IMR-90 (cell line): ENCODE measurements around the gene ADAMTS3. TPM values are rescaled to one million over a fixed set of nuclear protein-coding genes. Genes with fewer than 3 reads are reported as not detected.

ENCODE experiments used
- ATAC-seq: fragments of 200-7000 bp; cut with Tn5 transposase; 2 replicates; pipeline ENCODE4 v1.9.1; 2020; ENCODE audit warnings: low read depth, mild to moderate bottlenecking, moderate library complexity
- BruUV-seq: library from RNA; stranded (reverse); fragments of 400-500 nt; replicated peaks from 2 replicates; lab custom pipeline; 2021; lab: Mats Ljungman, UMichigan
- CTCF ChIA-PET: fragments of 300-600 bp; formaldehyde crosslinking; extraction: SDS; loops from one replicate; lab custom pipeline; 2021; ENCODE audit warnings: antibody characterized with exemption; lab: Yijun Ruan, JAX
- POLR2A ChIA-PET: fragments of 300-600 bp; sonication (Branson Sonifier 250); formaldehyde crosslinking; loops from one replicate; lab custom pipeline; 2022; ENCODE audit warnings: antibody characterized with exemption; ENCODE audit not compliant: unreplicated experiment; lab: Charles Lee
- DNase-seq: peaks from one replicate; pipeline ENCODE4 v3.0.0; 2013
- H2AFZ ChIP-seq: replicated peaks from 2 replicates; pipeline ENCODE3; 2013; ENCODE audit warnings: low read length, mild to moderate bottlenecking; ENCODE audit not compliant: poor library complexity
- H2AK5ac ChIP-seq: 2 replicates; pipeline ENCODE4 v1.6.1; 2013; ENCODE audit warnings: low read depth, low read length, inconsistent platforms
- H2AK9ac ChIP-seq: replicated peaks from 2 replicates; pipeline ENCODE3; 2013; ENCODE audit warnings: mild to moderate bottlenecking, low read depth, low read length, moderate library complexity; ENCODE audit not compliant: poor library complexity
- H2BK120ac ChIP-seq: 2 replicates; pipeline ENCODE4 v1.6.1; 2013; ENCODE audit warnings: low read depth, low read length, inconsistent platforms
- H2BK15ac ChIP-seq: 3 replicates; pipeline ENCODE4 v1.6.1; 2013; ENCODE audit warnings: low read depth, low read length, inconsistent platforms
- H2BK20ac ChIP-seq: 2 replicates; pipeline ENCODE4 v1.6.1; 2013; ENCODE audit warnings: low read depth, mild to moderate bottlenecking, inconsistent platforms, low read length, moderate library complexity
- H2BK5ac ChIP-seq: 2 replicates; pipeline ENCODE4 v1.6.1; 2013; ENCODE audit warnings: mild to moderate bottlenecking, low read depth, low read length, inconsistent platforms; ENCODE audit not compliant: poor library complexity, severe bottlenecking
- H3K14ac ChIP-seq: replicated peaks from 2 replicates; pipeline ENCODE4 v1.6.1; 2013; ENCODE audit warnings: low read depth, low read length, inconsistent platforms
- H3K18ac ChIP-seq: 2 replicates; pipeline ENCODE4 v1.6.1; 2013; ENCODE audit warnings: low read depth, low read length, control low read depth
- H3K23ac ChIP-seq: 2 replicates; pipeline ENCODE4 v1.6.1; 2013; ENCODE audit warnings: low read depth, low read length, inconsistent platforms
- H3K27ac ChIP-seq: 2 replicates; pipeline ENCODE4 v1.5.1; 2013; ENCODE audit warnings: mild to moderate bottlenecking, control low read depth, low read length; ENCODE audit not compliant: insufficient read depth
- H3K27me3 ChIP-seq: 2 replicates; pipeline ENCODE4 v1.6.1; 2013; ENCODE audit warnings: low read length; ENCODE audit not compliant: control insufficient read depth, insufficient read depth
- H3K36me3 ChIP-seq: 2 replicates; pipeline ENCODE4 v1.6.1; 2013; ENCODE audit warnings: low read length, mixed read lengths; ENCODE audit not compliant: control insufficient read depth, insufficient read depth
- H3K4ac ChIP-seq: 2 replicates; pipeline ENCODE4 v1.6.1; 2013; ENCODE audit warnings: low read depth, low read length, inconsistent platforms
- H3K4me1 ChIP-seq: 2 replicates; pipeline ENCODE4 v1.6.1; 2013; ENCODE audit warnings: low read length, mixed read lengths; ENCODE audit not compliant: control insufficient read depth, insufficient read depth
- H3K4me2 ChIP-seq: 2 replicates; pipeline ENCODE4 v1.6.1; 2013; ENCODE audit warnings: low read depth, mild to moderate bottlenecking, control low read depth, low read length, moderate library complexity
- H3K4me3 ChIP-seq: 2 replicates; pipeline ENCODE4 v1.5.1; 2013; ENCODE audit warnings: low read depth, mild to moderate bottlenecking, control low read depth, low read length, moderate library complexity; ENCODE audit not compliant: insufficient read depth
- H3K56ac ChIP-seq: 2 replicates; pipeline ENCODE4 v1.6.1; 2013; ENCODE audit warnings: low read length, inconsistent platforms; ENCODE audit not compliant: insufficient read depth; ENCODE audit errors: extremely low read depth
- H3K79me1 ChIP-seq, 2 experiments: 2 replicates each; pipeline ENCODE4 v1.6.1; 2013; ENCODE audit warnings: low read length in 2 of 2, inconsistent platforms in 1 of 2, low read depth in 1 of 2
- H3K9ac ChIP-seq: 2 replicates; pipeline ENCODE4 v1.6.1; 2013; ENCODE audit warnings: low read depth, low read length, control low read depth
- H3K9me1 ChIP-seq: 2 replicates; pipeline ENCODE4 v1.6.1; 2013; ENCODE audit warnings: low read length, inconsistent platforms; ENCODE audit not compliant: insufficient read depth
- H3K9me3 ChIP-seq: 2 replicates; pipeline ENCODE4 v1.6.1; 2013; ENCODE audit warnings: low read length; ENCODE audit not compliant: control insufficient read depth, insufficient read depth
- H4K20me1 ChIP-seq: 2 replicates; pipeline ENCODE4 v1.6.1; 2013; ENCODE audit warnings: low read length, inconsistent platforms; ENCODE audit not compliant: insufficient read depth
- H4K5ac ChIP-seq: 2 replicates; pipeline ENCODE4 v1.6.1; 2013; ENCODE audit warnings: mild to moderate bottlenecking, low read depth, low read length, control low read depth
- H4K8ac ChIP-seq, 2 experiments: 2 replicates each; pipeline ENCODE4 v1.6.1; 2013; ENCODE audit warnings: low read depth in 2 of 2, low read length in 2 of 2, control low read depth in 1 of 2, inconsistent platforms in 1 of 2
- H4K91ac ChIP-seq: 2 replicates; pipeline ENCODE4 v1.6.1; 2013; ENCODE audit warnings: low read depth, low read length, inconsistent platforms; ENCODE audit not compliant: insufficient read depth
- CEBPB ChIP-seq: IDR thresholded peaks from 2 replicates; pipeline ENCODE4 v1.6.1; 2012; ENCODE audit warnings: low read depth, low read length, improper control_type of control experiment
- CTCF ChIP-seq: conservative IDR thresholded peaks from 2 replicates; pipeline ENCODE4 v1.5.1; 2012; ENCODE audit warnings: mild to moderate bottlenecking, low read depth, low read length, improper control_type of control experiment
- ELK1 ChIP-seq: fragments of 150-350 bp; IDR thresholded peaks from 2 replicates; pipeline ENCODE4 v1.6.1; 2016; ENCODE audit warnings: low read depth, mild to moderate bottlenecking, low read length, moderate library complexity, borderline replicate concordance
- MAZ ChIP-seq: IDR thresholded peaks from 2 replicates; pipeline ENCODE4 v1.6.1; 2012; ENCODE audit warnings: low read depth, mild to moderate bottlenecking, low read length, improper control_type of control experiment, moderate library complexity, borderline replicate concordance
- NFE2L2 ChIP-seq: fragments of 150-350 bp; IDR thresholded peaks from 2 replicates; pipeline ENCODE4 v1.6.1; 2016; ENCODE audit warnings: low read depth, mild to moderate bottlenecking, low read length
- RFX5 ChIP-seq: IDR thresholded peaks from 2 replicates; pipeline ENCODE4 v1.8.0; 2012; ENCODE audit warnings: low read depth, mild to moderate bottlenecking, low read length, moderate library complexity
- SMC3 ChIP-seq: fragments of 150-350 bp; IDR thresholded peaks from 2 replicates; pipeline ENCODE4 v1.6.1; 2016; ENCODE audit warnings: low read depth, mild to moderate bottlenecking, antibody characterized with exemption, low read length, moderate library complexity
- whole genome bisulfite sequencing, 2 experiments: methylation state at CpG; one replicate each; pipeline versions ENCODE4 v1.1.5 to v1.1.7; 2013; ENCODE audit warnings: missing lambda C conversion rate in 2 of 2; ENCODE audit not compliant: insufficient read length in 1 of 2; ENCODE audit errors: extremely low coverage in 2 of 2; 5-methylcytosine and 5-hydroxymethylcytosine counted together
- dilution Hi-C: fragments of 300-500 bp; cut with HindIII; formaldehyde crosslinking; loops from one replicate; pipeline ENCODE4 v1.14.3; 2018; ENCODE audit warnings: low sequenced_read_pairs; ENCODE audit not compliant: unreplicated experiment
- in situ Hi-C: fragments of 300-500 bp; cut with MboI; formaldehyde crosslinking; loops from 3 replicates; pipeline ENCODE4 v1.14.3; 2019; ENCODE audit warnings: low sequenced_read_pairs, inconsistent platforms, mixed read lengths
- intact Hi-C: fragments of 100-400 bp; cut with micrococcal nuclease; formaldehyde crosslinking; loops from 2 replicates; pipeline ENCODE4 v1.10.0; 2022
- polyA plus RNA-seq, 3 experiments: library from polyadenylated mRNA; depleted of rRNA; stranded (reverse); fragments of >200 nt; gene quantifications; 2 replicates each; pipeline ENCODE4 v1.2.3, GENCODE V29; 2012; ENCODE audit warnings: low replicate concordance in 1 of 3
- total RNA-seq: library from RNA; depleted of rRNA; stranded (reverse); fragments of >200 nt; gene quantifications from 2 replicates; pipeline ENCODE4 v1.2.3, GENCODE V29; 2012

Gene ADAMTS3
- total and polyA plus RNA-seq, 2 of the 4 experiments (the other 2 are of a cell fraction) = 0.68 to 2.9 TPM

- H3K4me1 ChIP-seq = no peaks in the 10 kb centered on the region
- BruUV-seq = no TSS peak
- H2AK9ac ChIP-seq = no peak overlapping the region
- H3K79me1 ChIP-seq = no peaks in the 10 kb centered on the region
- no peak overlapping the region for H3K18ac ChIP-seq
- H3K9me1 ChIP-seq = no peaks in the 10 kb centered on the region
- no peak overlapping the region for H2BK15ac ChIP-seq
- no peaks in the 10 kb centered on the region for H3K9me3 ChIP-seq
- H4K5ac ChIP-seq = no peak overlapping the region
- H2BK20ac ChIP-seq = no peak overlapping the region
- no peaks in the 10 kb centered on the region; the same call in 1 of the 2 replicates for H3K27me3 ChIP-seq
- in situ Hi-C loops = loop anchor here (5.0 kb wide), 1 partner anchor 509 kb away; no protein-coding TSS in a partner anchor
- no peak overlapping the region for H4K8ac ChIP-seq
- H3K36me3 ChIP-seq = no peaks in the 10 kb centered on the region
- H3K56ac ChIP-seq = no peak overlapping the region
- CTCF ChIA-PET = no interaction called here
- no peak overlapping the region for H3K4me3 ChIP-seq
- H3K14ac ChIP-seq = no peak overlapping the region
- H4K20me1 ChIP-seq = no peaks in the 10 kb centered on the region
- dilution Hi-C loops = no loop called here
- no peak overlapping the region for H3K9ac ChIP-seq
- no peak overlapping the region for H3K23ac ChIP-seq
- POLR2A ChIA-PET = no interaction called here
- DNase-seq (no peak), ATAC-seq (no peak)
- H3K27ac ChIP-seq = no peak overlapping the region
- TF ChIP-seq MAZ (no peak), SMC3 (no peak), ELK1 (no peak), NFE2L2 (no peak), RFX5 (no peak), CTCF (no peak), CEBPB (no peak)
- H3K4me2 ChIP-seq = no peak overlapping the region
- H4K91ac ChIP-seq = no peak overlapping the region
- H2BK120ac ChIP-seq = no peak overlapping the region
- H3K4ac ChIP-seq = no peak overlapping the region
- intact Hi-C loops = loop anchor here (2.0 to 10.0 kb wide), 3 partner anchors 195 to 379 kb away; no protein-coding TSS in a partner anchor
- no peak overlapping the region for H2AFZ ChIP-seq
- H2BK5ac ChIP-seq = no peak overlapping the region
- no CpG with 5 or more reads among the region's 1 CpG for WGBS, 2 experiments
- H2AK5ac ChIP-seq = no peak overlapping the region
Observed at GRCh38 chr4:72507860-72508419, 61.1 kb downstream of the ADAMTS3 start.
